ENCODE measurements around the gene CCDC170. TPM values are rescaled to one million over a fixed set of nuclear protein-coding genes. Genes with fewer than 3 reads are reported as not detected.
"Not testable (repeated sequence)": the region's sequence is repeated elsewhere in the genome, so short reads cannot be mapped to it uniquely, and the experiment has no call there.

Gene CCDC170
- total and polyA plus RNA-seq, 2 donors (not counting 1 experiment from before 2014, with no cell fraction given) = 0.76 to 0.83 TPM

GRCh38 chr6:151451950-151452749 is 41.7 kb upstream of the CCDC170 start, which contains the start of gene RMND1:
TSS of gene RMND1 (minus strand) at chr6:151452126. CDS start at chr6:151445811, 6,315 bp downstream.
- Histone ChIP-seq H3K27me3 (ENCODE audit: control insufficient read depth, insufficient read depth, low read length) (no peaks in the 10 kb centered on the region), H3K4me2 (ENCODE audit: extremely low read depth, insufficient read depth, low read length) (peak within 1 kb of the TSS; percentile 89), H3K9me3 (ENCODE audit: control insufficient read depth, insufficient read depth, low read depth, low read length) (no peaks in the 10 kb centered on the region), H3K9ac (ENCODE audit: insufficient read depth, low read length) (peak within 1 kb of the TSS; percentile 94), H4K20me1 (ENCODE audit: control insufficient read depth, extremely low read depth, insufficient read depth, low read length) (no peaks in the 10 kb centered on the region), H3K79me2 (ENCODE audit: control insufficient read depth, insufficient read depth, low read length) (peaks cover 51% of the 10 kb centered on the region), H3K4me3 (replicated peaks in 1 of 4; ENCODE audit: control extremely low read depth in 1 of 4, insufficient read depth in 1 of 4, low read depth in 3 of 4, low read length in 4 of 4) (peak within 1 kb of the TSS; percentile 85 to 97 (median 96)), H3K36me3 (ENCODE audit: control insufficient read depth, insufficient read depth, low read length) (no peaks in the 10 kb centered on the region), H3K4me1 (ENCODE audit: control insufficient read depth, extremely low read depth, insufficient read depth, low read length) (peaks cover 2% of the 10 kb centered on the region), H2AFZ (ENCODE audit: low read length) (peak within 1 kb of the TSS; percentile 81), H3K27ac (ENCODE audit: insufficient read depth, low read length) (peak within 1 kb of the TSS; percentile 88)
- DNase-seq (ENCODE audit: low read depth in 2 of 2) = peak; percentile 100
- TF ChIP-seq EZH2 (IDR thresholded peaks at IDR 0.05; ENCODE audit: low read length, missing control alignments) (no peak), CTCF (conservative IDR thresholded peaks at IDR 0.05 in 1 of 2, IDR thresholded peaks at IDR 0.05 in 1 of 2; ENCODE audit: low read depth in 1 of 2, low read length in 2 of 2) (no peak)

GRCh38 chr6:151452750-151453427 is 40.9 kb upstream of the CCDC170 start:
- TF ChIP-seq CTCF (conservative IDR thresholded peaks at IDR 0.05 in 1 of 2, IDR thresholded peaks at IDR 0.05 in 1 of 2; ENCODE audit: low read depth in 1 of 2, low read length in 2 of 2) (no peak), EZH2 (IDR thresholded peaks at IDR 0.05; ENCODE audit: low read length, missing control alignments) (no peak)
- Histone ChIP-seq H3K27me3 (ENCODE audit: control insufficient read depth, insufficient read depth, low read length) (no peaks in the 10 kb centered on the region), H3K4me2 (ENCODE audit: extremely low read depth, insufficient read depth, low read length) (peak overlapping the region; percentile 76), H4K20me1 (ENCODE audit: control insufficient read depth, extremely low read depth, insufficient read depth, low read length) (no peaks in the 10 kb centered on the region), H3K36me3 (ENCODE audit: control insufficient read depth, insufficient read depth, low read length) (no peaks in the 10 kb centered on the region), H3K79me2 (ENCODE audit: control insufficient read depth, insufficient read depth, low read length) (peaks cover 48% of the 10 kb centered on the region), H3K4me1 (ENCODE audit: control insufficient read depth, extremely low read depth, insufficient read depth, low read length) (no peaks in the 10 kb centered on the region), H3K27ac (ENCODE audit: insufficient read depth, low read length) (peak overlapping the region; percentile 88), H2AFZ (ENCODE audit: low read length) (peak overlapping the region; percentile 81), H3K9me3 (ENCODE audit: control insufficient read depth, insufficient read depth, low read depth, low read length) (no peaks in the 10 kb centered on the region), H3K9ac (ENCODE audit: insufficient read depth, low read length) (peak overlapping the region; percentile 94), H3K4me3 (replicated peaks in 1 of 4; ENCODE audit: control extremely low read depth in 1 of 4, insufficient read depth in 1 of 4, low read depth in 3 of 4, low read length in 4 of 4) (peak overlapping the region; percentile 85 to 97 (median 95))
- peak; percentile 25 to 26 for DNase-seq (ENCODE audit: low read depth in 2 of 2)

DNA sequence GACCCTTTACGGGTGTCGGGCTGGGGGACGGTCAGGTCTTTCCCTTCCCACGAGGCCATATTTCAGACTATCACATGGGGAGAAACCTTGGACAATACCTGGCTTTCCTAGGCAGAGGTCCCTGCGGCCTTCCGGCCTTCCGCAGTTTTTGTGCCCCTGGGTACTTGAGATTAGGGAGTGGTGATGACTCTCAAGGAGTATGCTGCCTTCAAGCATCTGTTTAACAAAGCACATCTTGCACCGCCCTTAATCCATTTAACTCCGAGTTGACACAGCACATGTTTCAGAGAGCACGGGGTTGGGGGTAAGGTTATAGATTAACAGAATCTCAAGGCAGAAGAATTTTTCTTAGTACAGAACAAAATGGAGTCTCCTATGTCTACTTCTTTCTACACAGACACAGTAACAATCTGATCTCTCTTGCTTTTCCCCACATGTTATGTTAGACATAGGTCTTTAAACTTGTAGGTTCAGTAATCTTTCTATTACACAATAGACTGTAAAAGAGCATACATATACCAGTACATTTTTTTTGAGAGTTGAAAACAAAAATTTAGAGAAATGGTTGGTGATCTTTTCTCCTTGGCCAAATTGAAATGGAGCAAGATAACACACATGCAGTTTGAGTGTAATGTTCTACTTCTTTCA is 37.9 kb upstream of the CCDC170 start:
- DNase-seq (ENCODE audit: low read depth in 2 of 2); H3K9ac ChIP-seq (ENCODE audit: insufficient read depth, low read length); H3K9me3 ChIP-seq (ENCODE audit: control insufficient read depth, insufficient read depth, low read depth, low read length); H2AFZ ChIP-seq (ENCODE audit: low read length); H3K4me1 ChIP-seq (ENCODE audit: control insufficient read depth, extremely low read depth, insufficient read depth, low read length); H3K27ac ChIP-seq (ENCODE audit: insufficient read depth, low read length); H3K4me2 ChIP-seq (ENCODE audit: extremely low read depth, insufficient read depth, low read length); H3K4me3 ChIP-seq (replicated peaks in 1 of 4; ENCODE audit: control extremely low read depth in 1 of 4, insufficient read depth in 1 of 4, low read depth in 3 of 4, low read length in 4 of 4); H3K27me3 ChIP-seq (ENCODE audit: control insufficient read depth, insufficient read depth, low read length); H4K20me1 ChIP-seq (ENCODE audit: control insufficient read depth, extremely low read depth, insufficient read depth, low read length); H3K36me3 ChIP-seq (ENCODE audit: control insufficient read depth, insufficient read depth, low read length): not testable (repeated sequence)
- peaks cover 32% of the 10 kb centered on the region for H3K79me2 ChIP-seq (ENCODE audit: control insufficient read depth, insufficient read depth, low read length)
